ENCODE data around the gene IFT57.

The IFT57 gene

GRCh38 chr3:108136561-108137459 is 85.4 kb downstream of the IFT57 start:
- ChIA-PET CTCF (interaction anchor here (1.2 kb wide), 1 partner anchor 281 kb away, joined by 3 read pairs; no protein-coding TSS in a partner anchor), POLR2A (no interaction called here)

GRCh38 chr3:108134555-108134880 is 87.7 kb downstream of the IFT57 start:
- ChIA-PET CTCF (no interaction called here), POLR2A (no interaction called here)
- TF ChIP-seq LEF1 (IDR thresholded peaks at IDR 0.05; ENCODE audit: borderline replicate concordance), result no peak
- TF ChIP-seq ARNT (IDR thresholded peaks at IDR 0.05), result no peak
- TF ChIP-seq CTBP1 (IDR thresholded peaks at IDR 0.05; ENCODE audit: borderline replicate concordance), result no peak
- TF ChIP-seq SUZ12 (IDR thresholded peaks at IDR 0.05), result no peak
- no peak for TF ChIP-seq SP1 (IDR thresholded peaks at IDR 0.05)
- no peak for TF ChIP-seq HDGF (IDR thresholded peaks at IDR 0.05; ENCODE audit: borderline replicate concordance)
- no peak for TF ChIP-seq BHLHE40 (IDR thresholded peaks at IDR 0.05; ENCODE audit: borderline replicate concordance)
- no peak for TF ChIP-seq ELF4 (IDR thresholded peaks at IDR 0.05)
- no peak for TF ChIP-seq L3MBTL2 (conservative IDR thresholded peaks at IDR 0.05)
- TF ChIP-seq ZNF384 (IDR thresholded peaks at IDR 0.05), result no peak
- TF ChIP-seq FOXM1 (IDR thresholded peaks at IDR 0.05; ENCODE audit: borderline replicate concordance), result no peak
- TF ChIP-seq FOXA1 (IDR thresholded peaks at IDR 0.05), result no peak
- no peak for DNase-seq (ENCODE audit: extremely low spot score)

More at GRCh38 chr3:108136561-108137459, 85.4 kb downstream of the IFT57 start:
- TF ChIP-seq FOXM1 (IDR thresholded peaks at IDR 0.05; ENCODE audit: borderline replicate concordance) (no peak), NFRKB (IDR thresholded peaks at IDR 0.05) (no peak), FOXK2 (IDR thresholded peaks at IDR 0.05) (no peak), SUZ12 (IDR thresholded peaks at IDR 0.05) (no peak), LEF1 (IDR thresholded peaks at IDR 0.05; ENCODE audit: borderline replicate concordance) (no peak), ZNF384 (IDR thresholded peaks at IDR 0.05) (no peak), FOXA1 (IDR thresholded peaks at IDR 0.05) (no peak), TARDBP (IDR thresholded peaks at IDR 0.05) (no peak)
- no peak for DNase-seq (ENCODE audit: extremely low spot score)

DNA sequence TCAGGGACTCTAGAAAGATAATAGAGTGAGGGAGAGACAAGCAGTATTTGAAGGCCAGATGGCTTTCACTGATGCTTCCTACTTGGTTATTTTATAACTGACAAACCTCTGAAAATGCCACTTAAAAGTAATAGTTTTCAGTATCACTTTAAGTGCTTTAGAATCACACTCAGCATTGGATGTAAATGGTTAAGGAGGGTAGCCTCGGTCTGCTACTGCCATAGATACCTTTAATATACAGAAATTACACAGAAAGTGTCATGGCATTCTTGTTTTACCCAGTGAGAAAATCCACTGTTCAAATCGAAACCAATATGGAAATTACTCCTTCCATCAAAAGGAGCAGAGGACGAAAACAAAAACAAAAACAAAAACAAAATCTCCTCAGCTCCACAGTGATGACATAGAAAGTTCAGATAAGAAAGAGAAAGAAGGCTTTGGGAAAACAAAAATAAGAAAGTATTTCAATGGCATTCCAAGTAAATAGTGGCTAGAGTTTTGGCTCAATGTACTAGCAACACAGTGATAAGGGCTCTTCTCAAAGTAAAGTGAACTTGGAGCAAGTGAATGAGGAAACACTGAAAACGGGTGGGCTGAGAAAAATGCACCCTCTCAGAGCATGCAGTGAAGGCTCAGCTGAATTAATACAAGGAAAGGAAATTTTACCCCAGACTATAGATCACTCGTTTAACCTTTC is 88.2 kb downstream of the IFT57 start:
- POLR2A ChIA-PET, result no interaction called here
- no peak for DNase-seq (ENCODE audit: extremely low spot score)
- TF ChIP-seq BHLHE40 (IDR thresholded peaks at IDR 0.05; ENCODE audit: borderline replicate concordance), result no peak
- no peak for TF ChIP-seq PKNOX1 (IDR thresholded peaks at IDR 0.05)
- TF ChIP-seq FOXA1 (IDR thresholded peaks at IDR 0.05), result no peak
- CTCF ChIA-PET, result interaction anchor here (0.6 kb wide), 1 partner anchor 19 kb away, joined by 3 read pairs; no protein-coding TSS in a partner anchor

DNA sequence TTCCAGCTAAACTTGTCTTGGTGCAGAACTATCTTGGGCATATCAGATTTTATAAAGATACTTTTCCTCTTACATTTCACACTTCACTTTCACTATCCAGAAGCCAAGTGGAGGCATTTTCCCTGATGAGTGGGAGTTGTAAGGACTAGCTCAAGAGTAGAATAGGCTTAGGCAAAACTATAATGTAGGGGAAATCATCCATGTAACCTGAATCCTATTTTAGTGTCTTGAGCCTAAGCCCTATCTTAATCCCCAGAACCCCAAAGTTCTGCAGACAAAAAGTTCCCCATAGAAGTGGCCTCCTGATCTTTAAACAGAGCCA is 89.2 kb downstream of the IFT57 start:
- CTCF ChIA-PET, result interaction anchor here (1.0 kb wide), 1 partner anchor 10 kb away, joined by 3 read pairs; no protein-coding TSS in a partner anchor
- POLR2A ChIA-PET, result no interaction called here
- no peak for DNase-seq (ENCODE audit: extremely low spot score)
- no peak for TF ChIP-seq SUZ12 (IDR thresholded peaks at IDR 0.05)
- TF ChIP-seq SP1 (IDR thresholded peaks at IDR 0.05), result no peak
- TF ChIP-seq FOXM1 (IDR thresholded peaks at IDR 0.05; ENCODE audit: borderline replicate concordance), result no peak
- no peak for TF ChIP-seq LEF1 (IDR thresholded peaks at IDR 0.05; ENCODE audit: borderline replicate concordance)
- TF ChIP-seq NFRKB (IDR thresholded peaks at IDR 0.05), result no peak
- no peak for TF ChIP-seq ARNT (IDR thresholded peaks at IDR 0.05)
- TF ChIP-seq HDGF (IDR thresholded peaks at IDR 0.05; ENCODE audit: borderline replicate concordance), result no peak
- no peak for TF ChIP-seq FOXA1 (IDR thresholded peaks at IDR 0.05)
- no peak for TF ChIP-seq FOXK2 (IDR thresholded peaks at IDR 0.05)
- no peak for TF ChIP-seq BHLHE40 (IDR thresholded peaks at IDR 0.05; ENCODE audit: borderline replicate concordance)
- TF ChIP-seq ELF4 (IDR thresholded peaks at IDR 0.05), result no peak
- no peak for TF ChIP-seq L3MBTL2 (conservative IDR thresholded peaks at IDR 0.05)
- TF ChIP-seq CTBP1 (IDR thresholded peaks at IDR 0.05; ENCODE audit: borderline replicate concordance), result no peak
- TF ChIP-seq PKNOX1 (IDR thresholded peaks at IDR 0.05), result no peak
- TF ChIP-seq ZNF384 (IDR thresholded peaks at IDR 0.05), result no peak
- no peak for TF ChIP-seq TARDBP (IDR thresholded peaks at IDR 0.05)

DNA sequence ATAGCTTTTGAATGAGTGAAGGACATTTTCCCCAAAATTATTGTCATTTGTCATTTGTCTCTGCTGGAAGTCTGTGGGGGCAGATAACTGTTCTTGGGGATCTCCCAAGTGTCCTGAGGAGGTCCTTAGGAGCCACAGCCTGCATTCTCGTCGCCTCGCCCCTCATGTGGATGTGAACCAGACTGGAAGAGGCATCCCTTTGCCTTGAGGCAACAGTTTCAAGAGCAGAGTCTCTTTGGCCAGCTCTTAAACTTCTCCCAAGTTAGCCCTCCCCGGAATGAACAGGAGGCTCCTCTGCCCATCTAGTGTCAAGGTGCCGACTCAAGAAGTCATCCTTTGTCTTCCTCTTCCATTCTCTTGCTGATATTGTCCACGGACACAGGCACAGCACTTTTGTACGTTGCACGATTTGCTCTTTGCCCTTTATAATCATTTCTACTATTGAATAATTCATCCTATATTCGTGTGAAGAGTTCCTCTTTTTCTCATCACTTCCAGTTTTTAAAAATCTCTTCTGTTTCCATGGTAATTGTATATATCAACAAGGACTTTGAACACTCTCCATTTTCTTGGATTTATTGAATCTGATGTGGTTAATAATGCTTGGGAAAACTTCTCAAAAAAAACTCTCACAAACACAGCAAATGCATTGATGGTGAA is 90.6 kb downstream of the IFT57 start:
- no peak for DNase-seq (ENCODE audit: extremely low spot score)
- TF ChIP-seq ELF4 (IDR thresholded peaks at IDR 0.05) (no peak), SUZ12 (IDR thresholded peaks at IDR 0.05) (no peak), L3MBTL2 (conservative IDR thresholded peaks at IDR 0.05) (no peak), FOXM1 (IDR thresholded peaks at IDR 0.05; ENCODE audit: borderline replicate concordance) (no peak), FOXA1 (IDR thresholded peaks at IDR 0.05) (no peak), LEF1 (IDR thresholded peaks at IDR 0.05; ENCODE audit: borderline replicate concordance) (no peak), ZNF384 (IDR thresholded peaks at IDR 0.05) (no peak), ARNT (IDR thresholded peaks at IDR 0.05) (no peak), FOXK2 (IDR thresholded peaks at IDR 0.05) (no peak), TARDBP (IDR thresholded peaks at IDR 0.05) (no peak), BHLHE40 (IDR thresholded peaks at IDR 0.05; ENCODE audit: borderline replicate concordance) (no peak), NFRKB (IDR thresholded peaks at IDR 0.05) (no peak), CTBP1 (IDR thresholded peaks at IDR 0.05; ENCODE audit: borderline replicate concordance) (no peak), SP1 (IDR thresholded peaks at IDR 0.05) (no peak), HDGF (IDR thresholded peaks at IDR 0.05; ENCODE audit: borderline replicate concordance) (no peak)
- ChIA-PET CTCF (interaction anchor here (1.0 kb wide), 1 partner anchor 11 kb away, joined by 3 read pairs; no protein-coding TSS in a partner anchor), POLR2A (no interaction called here)

Measured in HEK293T (cell line).